ENCODE data around the gene CYP1B1. TPM values are rescaled to one million over a fixed set of nuclear protein-coding genes. Genes with fewer than 3 reads are reported as not detected.
A peak's percentile ranks its signal among the peaks of the same experiment; 100 is the strongest.

Gene CYP1B1
- total and polyA plus RNA-seq, 7 experiments from 2014 or later: 0.05 to 24.9 (median 6.6) TPM; not detected in 1

GRCh38 chr2:38095996-38096861 is 20.3 kb upstream of the CYP1B1 start:
- POLR2A ChIA-PET: no interaction called here
- H3K9me3 Mint-ChIP-seq: peaks cover 0 to 3% (median 0%) of the 10 kb centered on the region in 11 donors

GRCh38 chr2:38095079-38095995 is 19.4 kb upstream of the CYP1B1 start:
- ATAC-seq (no peak), DNase-seq (no peak)
- H3K36me3 ChIP-seq (ENCODE audit: control insufficient read depth in 2 of 3, insufficient read depth in 3 of 3, low read length in 3 of 3): no peaks in the 10 kb centered on the region
- no peak overlapping the region for H3K4me3 ChIP-seq (ENCODE audit: low read length)
- Mint-ChIP-seq H3K4me1 (peaks cover 0 to 31% (median 8%) of the 10 kb centered on the region in 7 donors), H3K36me3 (peaks cover 0 to 5% (median 0%) of the 10 kb centered on the region in 5 donors), H3K27ac (peak overlapping the region in 1 of 9 donors; percentile 50), H3K9me3 (no peaks in the 10 kb centered on the region), H3K27me3 (peaks cover 45 to 79% (median 62%) of the 10 kb centered on the region in 5 donors), H3K4me3 (no peak overlapping the region)
- intact Hi-C loops (cut with micrococcal nuclease): no loop called here
- ChIA-PET CTCF (no interaction called here), POLR2A (no interaction called here)
- no peak overlapping the region for H3K27ac ChIP-seq (ENCODE audit: low read depth, low read length)
- H3K9me3 ChIP-seq (ENCODE audit: control insufficient read depth in 2 of 3, low read length in 3 of 3): no peaks in the 10 kb centered on the region
- peaks cover 0 to 5% of the 10 kb centered on the region in 2 donors for H3K27me3 ChIP-seq (ENCODE audit: control insufficient read depth in 2 of 2, insufficient read depth in 2 of 2, low read length in 2 of 2)
- H3K4me1 ChIP-seq (ENCODE audit: control insufficient read depth in 2 of 2, insufficient read depth in 2 of 2, low read length in 2 of 2): no peaks in the 10 kb centered on the region

More at GRCh38 chr2:38095996-38096861, 20.3 kb upstream of the CYP1B1 start:
- Histone ChIP-seq H3K4me3 (ENCODE audit: low read length) (no peak overlapping the region), H3K36me3 (ENCODE audit: control insufficient read depth in 2 of 3, insufficient read depth in 3 of 3, low read length in 3 of 3) (no peaks in the 10 kb centered on the region), H3K27me3 (ENCODE audit: control insufficient read depth in 2 of 2, insufficient read depth in 2 of 2, low read length in 2 of 2) (peaks cover 5 to 9% of the 10 kb centered on the region in 2 donors), H3K4me1 (ENCODE audit: control insufficient read depth in 2 of 2, insufficient read depth in 2 of 2, low read length in 2 of 2) (no peaks in the 10 kb centered on the region), H3K9me3 (ENCODE audit: control insufficient read depth in 2 of 3, low read length in 3 of 3) (no peaks in the 10 kb centered on the region), H3K27ac (ENCODE audit: low read depth, low read length) (no peak overlapping the region)
- ATAC-seq (peak; percentile 38), DNase-seq (no peak)
- peaks cover 0 to 5% (median 0%) of the 10 kb centered on the region in 5 donors for H3K36me3 Mint-ChIP-seq
- peaks cover 53 to 88% (median 71%) of the 10 kb centered on the region in 5 donors for H3K27me3 Mint-ChIP-seq
- CTCF ChIA-PET: no interaction called here
- peak overlapping the region in 1 of 9 donors; percentile 16 for H3K27ac Mint-ChIP-seq
- H3K4me3 Mint-ChIP-seq: peak overlapping the region in 2 of 10 donors; percentile 10 to 33
- H3K4me1 Mint-ChIP-seq: peaks cover 0 to 32% (median 8%) of the 10 kb centered on the region in 7 donors
- intact Hi-C loops (cut with micrococcal nuclease): no loop called here

- Mint-ChIP-seq H3K4me3 (no peak overlapping the region), H3K27ac (no peak overlapping the region), H3K9me3 (no peaks in the 10 kb centered on the region), H3K36me3 (peaks cover 0 to 5% (median 0%) of the 10 kb centered on the region in 5 donors), H3K4me1 (peaks cover 0 to 26% (median 8%) of the 10 kb centered on the region in 7 donors), H3K27me3 (peaks cover 29 to 67% (median 48%) of the 10 kb centered on the region in 5 donors)
- ChIA-PET POLR2A (no interaction called here), CTCF (no interaction called here)
- Histone ChIP-seq H3K27me3 (ENCODE audit: control insufficient read depth in 2 of 2, insufficient read depth in 2 of 2, low read length in 2 of 2) (no peaks in the 10 kb centered on the region), H3K9me3 (ENCODE audit: control insufficient read depth in 2 of 3, low read length in 3 of 3) (no peaks in the 10 kb centered on the region), H3K27ac (ENCODE audit: low read depth, low read length) (no peak overlapping the region), H3K36me3 (ENCODE audit: control insufficient read depth in 2 of 3, insufficient read depth in 3 of 3, low read length in 3 of 3) (no peaks in the 10 kb centered on the region), H3K4me1 (ENCODE audit: control insufficient read depth in 2 of 2, insufficient read depth in 2 of 2, low read length in 2 of 2) (no peaks in the 10 kb centered on the region), H3K4me3 (ENCODE audit: low read length) (no peak overlapping the region)
- ATAC-seq (no peak), DNase-seq (no peak)
- intact Hi-C loops (cut with micrococcal nuclease): no loop called here
Observed at GRCh38 chr2:38093527-38094165, 17.7 kb upstream of the CYP1B1 start.

GRCh38 chr2:38092196-38092902 is 16.4 kb upstream of the CYP1B1 start:
- H3K27ac Mint-ChIP-seq: no peak overlapping the region
- ChIA-PET CTCF (no interaction called here), POLR2A (no interaction called here)
- no peak overlapping the region for H3K4me3 Mint-ChIP-seq
- no peaks in the 10 kb centered on the region for H3K4me1 ChIP-seq (ENCODE audit: control insufficient read depth in 2 of 2, insufficient read depth in 2 of 2, low read length in 2 of 2)
- H3K9me3 Mint-ChIP-seq: no peaks in the 10 kb centered on the region
- H3K36me3 Mint-ChIP-seq: peaks cover 0 to under 1% (median 0%) of the 10 kb centered on the region in 5 donors
- no peak overlapping the region for H3K4me3 ChIP-seq (ENCODE audit: low read length)
- H3K27me3 ChIP-seq (ENCODE audit: control insufficient read depth in 2 of 2, insufficient read depth in 2 of 2, low read length in 2 of 2): no peaks in the 10 kb centered on the region
- ATAC-seq: no peak
- no peak for DNase-seq
- H3K9me3 ChIP-seq (ENCODE audit: control insufficient read depth in 2 of 3, low read length in 3 of 3): no peaks in the 10 kb centered on the region
- no peaks in the 10 kb centered on the region for H3K36me3 ChIP-seq (ENCODE audit: control insufficient read depth in 2 of 3, insufficient read depth in 3 of 3, low read length in 3 of 3)
- intact Hi-C loops (cut with micrococcal nuclease): no loop called here
- no peak overlapping the region for H3K27ac ChIP-seq (ENCODE audit: low read depth, low read length)
- peaks cover 0 to 15% (median 0%) of the 10 kb centered on the region in 7 donors for H3K4me1 Mint-ChIP-seq
- peaks cover 25 to 55% (median 35%) of the 10 kb centered on the region in 5 donors for H3K27me3 Mint-ChIP-seq

- H3K27me3 Mint-ChIP-seq: peaks cover 24 to 52% (median 33%) of the 10 kb centered on the region in 5 donors
Observed at GRCh38 chr2:38091760-38092159, 15.8 kb upstream of the CYP1B1 start.

GRCh38 chr2:38090928-38091327 is 15.0 kb upstream of the CYP1B1 start:
- CTCF ChIA-PET: no interaction called here
- H3K27ac ChIP-seq (ENCODE audit: low read depth, low read length): no peak overlapping the region
- no peak for DNase-seq
- no peaks in the 10 kb centered on the region for H3K9me3 Mint-ChIP-seq
- H3K4me3 ChIP-seq (ENCODE audit: low read length): no peak overlapping the region
- POLR2A ChIA-PET: no interaction called here
- peaks cover 24 to 48% (median 28%) of the 10 kb centered on the region in 5 donors for H3K27me3 Mint-ChIP-seq
- H3K36me3 ChIP-seq (ENCODE audit: control insufficient read depth in 2 of 3, insufficient read depth in 3 of 3, low read length in 3 of 3): no peaks in the 10 kb centered on the region
- intact Hi-C loops (cut with micrococcal nuclease): no loop called here
- H3K27me3 ChIP-seq (ENCODE audit: control insufficient read depth in 2 of 2, insufficient read depth in 2 of 2, low read length in 2 of 2): no peaks in the 10 kb centered on the region
- H3K4me3 Mint-ChIP-seq: no peak overlapping the region
- H3K27ac Mint-ChIP-seq: no peak overlapping the region
- no peaks in the 10 kb centered on the region for H3K4me1 ChIP-seq (ENCODE audit: control insufficient read depth in 2 of 2, insufficient read depth in 2 of 2, low read length in 2 of 2)
- no peak for ATAC-seq
- H3K9me3 ChIP-seq (ENCODE audit: control insufficient read depth in 2 of 3, low read length in 3 of 3): no peaks in the 10 kb centered on the region
- peaks cover 0 to 7% (median 0%) of the 10 kb centered on the region in 7 donors for H3K4me1 Mint-ChIP-seq
- no peaks in the 10 kb centered on the region for H3K36me3 Mint-ChIP-seq

More at GRCh38 chr2:38091760-38092159, 15.8 kb upstream of the CYP1B1 start:
- Histone ChIP-seq H3K27me3 (ENCODE audit: control insufficient read depth in 2 of 2, insufficient read depth in 2 of 2, low read length in 2 of 2) (no peaks in the 10 kb centered on the region), H3K9me3 (ENCODE audit: control insufficient read depth in 2 of 3, low read length in 3 of 3) (no peaks in the 10 kb centered on the region), H3K27ac (ENCODE audit: low read depth, low read length) (no peak overlapping the region), H3K4me1 (ENCODE audit: control insufficient read depth in 2 of 2, insufficient read depth in 2 of 2, low read length in 2 of 2) (no peaks in the 10 kb centered on the region), H3K4me3 (ENCODE audit: low read length) (no peak overlapping the region), H3K36me3 (ENCODE audit: control insufficient read depth in 2 of 3, insufficient read depth in 3 of 3, low read length in 3 of 3) (no peaks in the 10 kb centered on the region)
- ChIA-PET POLR2A (no interaction called here), CTCF (no interaction called here)
- intact Hi-C loops (cut with micrococcal nuclease): no loop called here
- Mint-ChIP-seq H3K4me3 (no peak overlapping the region), H3K4me1 (peaks cover 0 to 11% (median 0%) of the 10 kb centered on the region in 7 donors), H3K27ac (no peak overlapping the region), H3K36me3 (no peaks in the 10 kb centered on the region), H3K9me3 (no peaks in the 10 kb centered on the region)
- ATAC-seq (no peak), DNase-seq (no peak)
